ENCODE results near the gene HCN4. TPM values are rescaled to one million over a fixed set of nuclear protein-coding genes. Genes with fewer than 3 reads are reported as not detected.
"Not testable (repeated sequence)": the region's sequence is repeated elsewhere in the genome, so short reads cannot be mapped to it uniquely, and the experiment has no call there.

HCN4 gene
- total RNA-seq = not detected in 2 replicates

DNA sequence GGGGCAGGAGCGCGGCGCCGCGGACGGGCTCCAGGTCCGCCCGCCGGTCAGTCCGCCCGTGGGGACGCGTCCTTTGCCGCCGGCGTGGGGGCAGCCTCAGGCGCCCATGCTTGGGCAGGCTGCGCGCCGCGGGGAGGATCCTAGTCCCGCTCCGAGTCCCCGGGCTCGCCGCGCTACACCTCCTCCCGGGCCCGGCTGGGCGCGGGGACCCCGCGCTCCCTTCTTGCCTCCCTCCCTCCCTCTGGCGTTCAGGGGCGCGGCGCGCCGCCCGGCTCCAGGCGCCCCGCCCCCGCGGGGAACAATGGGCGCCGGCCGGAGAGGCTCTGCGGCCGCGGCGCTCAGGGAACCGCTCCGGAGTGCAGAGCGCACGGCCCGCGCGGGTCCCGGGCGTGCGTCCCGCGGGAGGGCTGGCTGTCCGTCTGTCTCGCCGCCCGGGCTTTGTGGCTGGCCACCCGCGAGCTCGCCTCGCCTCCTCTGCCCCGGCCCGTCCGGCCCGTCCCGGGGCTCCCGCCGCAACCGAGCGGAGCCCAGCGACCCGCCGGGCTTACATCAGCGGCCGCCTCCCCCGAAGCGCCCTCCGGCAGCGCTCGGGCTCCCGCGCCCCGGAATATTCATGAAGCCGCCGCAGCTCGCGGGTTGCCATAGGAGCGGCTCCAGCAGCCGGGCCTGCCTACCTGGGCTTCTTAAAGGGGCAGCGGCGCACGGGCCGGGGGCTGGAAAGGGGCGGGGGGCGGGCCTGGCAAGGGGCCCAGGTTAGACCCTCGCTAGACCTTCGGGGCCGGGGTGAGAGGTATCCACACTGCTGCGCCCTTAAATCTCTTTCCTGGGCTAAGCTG is at the start of gene HCN4:
Gene HCN4, minus strand, starts transcription at position 658 of the 836 bp plus-strand sequence. CDS start 688 bp downstream, outside the sequence.
- no peak within 1 kb of the TSS for H3K4me3 ChIP-seq (ENCODE audit: insufficient read depth, low read length)
- no peaks in the 10 kb centered on the region for H4K20me1 ChIP-seq (ENCODE audit: insufficient read depth, low read length)
- H3K4me1 ChIP-seq (ENCODE audit: insufficient read depth, low read length) = no peaks in the 10 kb centered on the region
- H3K79me2 ChIP-seq (ENCODE audit: insufficient read depth, low read length) = no peaks in the 10 kb centered on the region
- H3K27ac ChIP-seq (ENCODE audit: low read depth, low read length) = no peak within 1 kb of the TSS
- no peak within 1 kb of the TSS for H3K4me2 ChIP-seq (ENCODE audit: insufficient read depth, low read length)
- no peak for TF ChIP-seq CTCF (IDR thresholded peaks at IDR 0.05; ENCODE audit: extremely low read depth, low read depth, low read length)
- H3K9me3 ChIP-seq (ENCODE audit: low read depth, low read length) = no peaks in the 10 kb centered on the region
- DNase-seq (ENCODE audit: insufficient read length, low spot score, missing footprints) = peak; percentile 92
- H3K27me3 ChIP-seq (ENCODE audit: insufficient read depth, low read length) = peaks cover 64% of the 10 kb centered on the region
- H2AFZ ChIP-seq (ENCODE audit: low read length) = no peak within 1 kb of the TSS
- H3K36me3 ChIP-seq (ENCODE audit: insufficient read depth, low read length) = no peaks in the 10 kb centered on the region

GRCh38 chr15:73414876-73415275 is 46.1 kb upstream of the HCN4 start:
- Histone ChIP-seq H3K79me2 (ENCODE audit: insufficient read depth, low read length) (no peaks in the 10 kb centered on the region), H3K27ac (ENCODE audit: low read depth, low read length) (no peak overlapping the region), H3K27me3 (ENCODE audit: insufficient read depth, low read length) (peaks cover 3% of the 10 kb centered on the region), H3K4me3 (ENCODE audit: insufficient read depth, low read length) (no peak overlapping the region), H3K4me2 (ENCODE audit: insufficient read depth, low read length) (no peak overlapping the region), H3K9me3 (ENCODE audit: low read depth, low read length) (no peaks in the 10 kb centered on the region), H2AFZ (ENCODE audit: low read length) (no peak overlapping the region), H4K20me1 (ENCODE audit: insufficient read depth, low read length) (no peaks in the 10 kb centered on the region), H3K4me1 (ENCODE audit: insufficient read depth, low read length) (no peaks in the 10 kb centered on the region), H3K36me3 (ENCODE audit: insufficient read depth, low read length) (no peaks in the 10 kb centered on the region)
- no peak for DNase-seq (ENCODE audit: insufficient read length, low spot score, missing footprints)
- no peak for TF ChIP-seq CTCF (IDR thresholded peaks at IDR 0.05; ENCODE audit: extremely low read depth, low read depth, low read length)

DNA sequence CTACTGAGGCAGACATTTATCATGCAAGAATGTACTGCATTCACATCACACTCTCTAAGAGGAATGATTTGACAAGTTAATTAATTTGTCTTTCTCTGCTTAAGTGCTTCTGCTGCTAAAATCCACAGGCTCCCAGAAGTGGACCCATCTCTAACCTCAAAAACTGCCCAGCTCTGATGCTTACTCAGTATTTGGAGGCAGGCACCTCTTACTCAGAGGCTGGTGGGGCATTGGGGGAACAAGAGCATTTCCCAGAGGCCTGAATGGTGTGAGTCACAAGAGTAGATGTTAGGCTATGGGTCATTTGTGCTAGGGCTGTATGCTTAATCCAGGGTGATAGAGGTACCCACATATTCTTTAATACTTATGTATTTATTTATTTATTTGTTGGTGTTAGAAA is 34.4 kb upstream of the HCN4 start:
- H3K9me3 ChIP-seq (ENCODE audit: low read depth, low read length) = no peaks in the 10 kb centered on the region
- peaks cover 3% of the 10 kb centered on the region for H4K20me1 ChIP-seq (ENCODE audit: insufficient read depth, low read length)
- no peak overlapping the region for H3K4me3 ChIP-seq (ENCODE audit: insufficient read depth, low read length)
- H3K4me2 ChIP-seq (ENCODE audit: insufficient read depth, low read length) = no peak overlapping the region
- no peaks in the 10 kb centered on the region for H3K27me3 ChIP-seq (ENCODE audit: insufficient read depth, low read length)
- H3K4me1 ChIP-seq (ENCODE audit: insufficient read depth, low read length) = peaks cover 9% of the 10 kb centered on the region
- no peak overlapping the region for H2AFZ ChIP-seq (ENCODE audit: low read length)
- DNase-seq (ENCODE audit: insufficient read length, low spot score, missing footprints) = peak; percentile 81
- no peak overlapping the region for H3K27ac ChIP-seq (ENCODE audit: low read depth, low read length)
- H3K36me3 ChIP-seq (ENCODE audit: insufficient read depth, low read length) = no peaks in the 10 kb centered on the region
- H3K79me2 ChIP-seq (ENCODE audit: insufficient read depth, low read length) = no peaks in the 10 kb centered on the region
- no peak for TF ChIP-seq CTCF (IDR thresholded peaks at IDR 0.05; ENCODE audit: extremely low read depth, low read depth, low read length)

GRCh38 chr15:73400222-73400621 is 31.5 kb upstream of the HCN4 start:
- not testable (repeated sequence) for H3K4me3 ChIP-seq (ENCODE audit: insufficient read depth, low read length); H4K20me1 ChIP-seq (ENCODE audit: insufficient read depth, low read length); H3K4me2 ChIP-seq (ENCODE audit: insufficient read depth, low read length); H3K36me3 ChIP-seq (ENCODE audit: insufficient read depth, low read length); H3K9me3 ChIP-seq (ENCODE audit: low read depth, low read length); H3K4me1 ChIP-seq (ENCODE audit: insufficient read depth, low read length); H2AFZ ChIP-seq (ENCODE audit: low read length); H3K27ac ChIP-seq (ENCODE audit: low read depth, low read length); H3K79me2 ChIP-seq (ENCODE audit: insufficient read depth, low read length); H3K27me3 ChIP-seq (ENCODE audit: insufficient read depth, low read length); DNase-seq (ENCODE audit: insufficient read length, low spot score, missing footprints)

Data from osteoblast (primary cell).